HCT116 (cell line): Measurements from ENCODE around the gene COL20A1. TPM values are rescaled to one million over a fixed set of nuclear protein-coding genes. Genes with fewer than 3 reads are reported as not detected.

Experiments used
- ATAC-seq: fragments of 200-7000 bp; cut with Tn5 transposase; 2 replicates; pipeline ENCODE4 v1.9.1; 2020; ENCODE audit warnings: mild to moderate bottlenecking, moderate library complexity
- BruUV-seq: library from RNA; stranded (reverse); fragments of 400-500 nt; replicated peaks from 2 replicates; lab custom pipeline; 2021; lab: Mats Ljungman, UMichigan
- CTCF ChIA-PET: fragments of 300-600 bp; sonication (Branson Sonifier 250); formaldehyde crosslinking; loops from one replicate; lab custom pipeline; 2021; ENCODE audit warnings: antibody characterized with exemption; lab: Charles Lee
- POLR2A ChIA-PET: fragments of 300-600, 350-600 bp; sonication (Branson Sonifier 250); formaldehyde crosslinking; loops from one replicate; lab custom pipeline; 2021; ENCODE audit warnings: antibody characterized with exemption; lab: Charles Lee
- RAD21 ChIA-PET, 2 experiments: fragments of 300-600 bp; sonication (Branson Sonifier 250); formaldehyde crosslinking; loops; one replicate each; lab custom pipeline; 2023; ENCODE audit warnings: low total read pairs in 2 of 2; ENCODE audit not compliant: uncharacterized antibody in 2 of 2, unreplicated experiment in 2 of 2, low non-redundant PET in 1 of 2; lab: Charles Lee
- DNase-seq: peaks from one replicate; pipeline ENCODE4 v3.0.0-alpha.2; 2010; ENCODE audit warnings: low read depth, low spot score
- H2AFZ ChIP-seq: fragments of 200-600 bp; shearing (Covaris generic), sonication (generic); 2 replicates; pipeline ENCODE4 v1.6.1; 2017; ENCODE audit warnings: low read depth, mixed run types, mixed read lengths, antibody characterized with exemption, low read length; ENCODE audit not compliant: poor library complexity, severe bottlenecking
- H3K27ac ChIP-seq: 2 replicates; pipeline ENCODE4 v1.5.1; 2012; ENCODE audit warnings: low read depth, low read length
- H3K27me3 ChIP-seq: fragments of 200-600 bp; sonication (generic); 2 replicates; pipeline ENCODE4 v1.6.1; 2016; ENCODE audit warnings: mixed run types, low read length, mixed read lengths; ENCODE audit not compliant: insufficient read depth
- H3K36me3 ChIP-seq, 2 experiments: fragments of 200-500 bp in 1 of 2; fragments of 200-600 bp in 1 of 2; sonication (Bioruptor generic) in 1 of 2; sonication (generic) in 1 of 2; 2 replicates each; pipeline versions ENCODE4 v1.5.1 to v1.6.1; 2014 to 2016; ENCODE audit warnings: low read length in 2 of 2, inconsistent platforms in 1 of 2, mixed read lengths in 1 of 2, mixed run types in 1 of 2; ENCODE audit not compliant: insufficient read depth in 2 of 2, control insufficient read depth in 1 of 2
- H3K4me1 ChIP-seq, 2 experiments: fragments of 200-600 bp in 1 of 2; sonication (generic) in 1 of 2; 2 replicates each; pipeline versions ENCODE4 v1.5.1 to v1.6.1; 2012 to 2017; ENCODE audit warnings: low read length in 2 of 2, inconsistent platforms in 1 of 2, mild to moderate bottlenecking in 1 of 2, mixed read lengths in 1 of 2, mixed run types in 1 of 2, moderate library complexity in 1 of 2; ENCODE audit not compliant: insufficient read depth in 2 of 2, control insufficient read depth in 1 of 2
- H3K4me2 ChIP-seq: fragments of 200-600 bp; sonication (generic); 2 replicates; pipeline ENCODE4 v1.6.1; 2017; ENCODE audit warnings: mixed run types, low read length, mixed read lengths
- H3K4me3 ChIP-seq, 2 experiments: fragments of 200-600 bp in 1 of 2; sonication (generic) in 1 of 2; replicated peaks in 1 of 2; 2 replicates each; pipeline ENCODE4 v1.5.1; 2011 to 2016; ENCODE audit warnings: low read length in 2 of 2, control low read depth in 1 of 2, low read depth in 1 of 2, mild to moderate bottlenecking in 1 of 2, mixed read lengths in 1 of 2, mixed run types in 1 of 2
- H3K79me2 ChIP-seq: fragments of 200-600 bp; sonication (generic); 2 replicates; pipeline ENCODE4 v1.6.1; 2017; ENCODE audit warnings: mild to moderate bottlenecking, mixed run types, low read length, moderate library complexity, mixed read lengths; ENCODE audit not compliant: insufficient read depth
- H3K9ac ChIP-seq: fragments of 200-600 bp; sonication (generic); 2 replicates; pipeline ENCODE4 v1.6.1; 2016; ENCODE audit warnings: low read length, mixed read lengths
- H3K9me2 ChIP-seq: fragments of 200-600 bp; sonication (generic), shearing (Covaris generic); 2 replicates; pipeline ENCODE4 v1.6.1; 2017; ENCODE audit warnings: mixed run types, mild to moderate bottlenecking, moderate library complexity; ENCODE audit not compliant: insufficient read depth
- H3K9me3 ChIP-seq, 2 experiments: fragments of 200-500 bp in 1 of 2; fragments of 200-600 bp in 1 of 2; sonication (Bioruptor generic) in 1 of 2; sonication (generic) in 1 of 2; 2 replicates each; pipeline ENCODE4 v1.6.1; 2014 to 2017; ENCODE audit warnings: low read length in 2 of 2, mixed read lengths in 2 of 2, inconsistent platforms in 1 of 2, low read depth in 1 of 2, mild to moderate bottlenecking in 1 of 2, mixed run types in 1 of 2, moderate library complexity in 1 of 2; ENCODE audit not compliant: control insufficient read depth in 1 of 2, insufficient read depth in 1 of 2
- H4K20me1 ChIP-seq: fragments of 200-600 bp; sonication (generic), shearing (Covaris generic); 2 replicates; pipeline ENCODE4 v1.6.1; 2017; ENCODE audit warnings: mixed run types, mild to moderate bottlenecking, moderate library complexity; ENCODE audit not compliant: insufficient read depth
- CEBPB ChIP-seq: IDR thresholded peaks from 2 replicates; pipeline ENCODE4 v1.6.1; 2012; ENCODE audit warnings: low read depth
- EGR1 ChIP-seq: IDR thresholded peaks from 2 replicates; pipeline ENCODE4 v1.6.1; 2012; ENCODE audit warnings: low read depth
- ELF1 ChIP-seq: IDR thresholded peaks from 2 replicates; pipeline ENCODE4 v1.6.1; 2012; ENCODE audit warnings: low read depth, borderline replicate concordance
- EZH2 ChIP-seq: fragments of 200-600 bp; sonication (generic); IDR thresholded peaks from 2 replicates; pipeline ENCODE4 v1.6.1; 2017; ENCODE audit warnings: antibody characterized with exemption, mixed run types
- EZH2phosphoT487 ChIP-seq: fragments of 200-600 bp; IDR thresholded peaks from 2 replicates; pipeline ENCODE4 v1.6.1; 2018; ENCODE audit warnings: antibody characterized with exemption, borderline replicate concordance
- FOSL1 ChIP-seq: IDR thresholded peaks from 2 replicates; pipeline ENCODE4 v1.6.1; 2012; ENCODE audit warnings: low read depth
- JUND ChIP-seq: IDR thresholded peaks from 2 replicates; pipeline ENCODE4 v1.6.1; 2012
- POLR2A ChIP-seq: IDR thresholded peaks from 2 replicates; pipeline ENCODE4 v1.7.0; 2011; ENCODE audit warnings: borderline replicate concordance; ENCODE audit not compliant: insufficient read depth, insufficient read length; ENCODE audit errors: extremely low read depth
- POLR2AphosphoS5 ChIP-seq: IDR thresholded peaks from 2 replicates; pipeline ENCODE4 v1.6.1; 2011; ENCODE audit warnings: mild to moderate bottlenecking, low read depth, low read length, moderate library complexity
- RAD21 ChIP-seq: IDR thresholded peaks from 2 replicates; pipeline ENCODE4 v1.6.1; 2012; ENCODE audit warnings: low read depth, mild to moderate bottlenecking
- SIN3A ChIP-seq: IDR thresholded peaks from 2 replicates; pipeline ENCODE4 v1.6.1; 2012; ENCODE audit warnings: low read depth
- SP1 ChIP-seq: IDR thresholded peaks from 2 replicates; pipeline ENCODE4 v1.6.1; 2012; ENCODE audit warnings: low read depth
- TCF7L2 ChIP-seq: IDR thresholded peaks from 2 replicates; pipeline ENCODE4 v1.7.0; 2011; ENCODE audit warnings: borderline replicate concordance, inconsistent platforms; ENCODE audit not compliant: insufficient read depth, insufficient read length; ENCODE audit errors: extremely low read depth
- YY1 ChIP-seq: IDR thresholded peaks from 2 replicates; pipeline ENCODE4 v1.6.1; 2011; ENCODE audit warnings: low read length, low read depth, moderate library complexity, mild to moderate bottlenecking; ENCODE audit not compliant: insufficient replicate concordance; ENCODE audit errors: extremely low read depth
- ZFX ChIP-seq: fragments of 450-650 bp; IDR thresholded peaks from 2 replicates; pipeline ENCODE4 v1.6.1; 2017
- intact Hi-C: fragments of 100-400 bp; cut with micrococcal nuclease; formaldehyde crosslinking; loops from 2 replicates; pipeline ENCODE4 v1.10.0; 2022
- total RNA-seq: library from RNA; stranded (reverse); gene quantifications from one replicate; pipeline ENCODE4 v1.2.1, GENCODE V29; 2021; ENCODE audit not compliant: unreplicated experiment
- TF ChIP-seq, protein P1 (sequence below): IDR thresholded peaks from 2 replicates; pipeline ENCODE4 v1.6.1; 2012
- TF ChIP-seq, protein P2 (sequence below): IDR thresholded peaks from 2 replicates; pipeline ENCODE4 v1.6.1; 2011; ENCODE audit warnings: mild to moderate bottlenecking, low read length, moderate library complexity; ENCODE audit not compliant: insufficient replicate concordance; ENCODE audit errors: extremely low read depth
- TF ChIP-seq, protein P3 (sequence below), 3 experiments: fragments of 200-600 bp in 1 of 3; sonication (generic) in 1 of 3; IDR thresholded peaks in 2 of 3; conservative IDR thresholded peaks in 1 of 3; 2 replicates each; pipeline ENCODE4 v1.5.1; 2012 to 2017; ENCODE audit warnings: low read depth in 2 of 3, low read length in 2 of 3, antibody characterized with exemption in 1 of 3, borderline replicate concordance in 1 of 3, control low read depth in 1 of 3, mild to moderate bottlenecking in 1 of 3, mixed read lengths in 1 of 3, mixed run types in 1 of 3, moderate library complexity in 1 of 3; ENCODE audit not compliant: insufficient read depth in 1 of 3

Gene COL20A1
- total RNA-seq, 1 experiment from 2014 or later: 0.34 TPM

DNA sequence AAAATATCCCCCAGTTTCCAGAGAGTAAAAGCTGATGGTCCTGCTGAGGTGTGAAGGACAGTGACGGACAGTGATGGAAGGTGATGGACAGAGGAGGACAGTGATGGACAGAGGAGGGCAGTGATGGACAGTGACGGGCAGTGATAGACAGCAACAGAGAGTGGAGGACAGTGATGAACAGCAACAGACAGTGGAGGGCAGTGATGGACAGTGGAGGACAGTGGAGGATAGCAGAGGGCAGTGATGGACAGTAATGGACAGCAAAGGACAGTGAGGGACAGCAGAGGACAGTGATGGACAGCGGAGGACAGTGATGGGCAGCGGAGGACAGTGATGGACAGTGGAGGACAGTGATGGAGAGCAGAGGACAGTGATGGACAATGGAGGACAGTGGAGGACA, 36.0 kb upstream of the COL20A1 start:
- Histone ChIP-seq H3K4me3 (no peak overlapping the region), H3K4me1 (no peaks in the 10 kb centered on the region), H3K27ac (no peak overlapping the region), H2AFZ (no peak overlapping the region), H3K27me3 (no peaks in the 10 kb centered on the region), H3K36me3 (no peaks in the 10 kb centered on the region), H3K9ac (no peak overlapping the region), H3K4me2 (no peak overlapping the region), H3K79me2 (no peaks in the 10 kb centered on the region)
- CTCF ChIA-PET: no interaction called here
- intact Hi-C loops: no loop called here
- RAD21 ChIA-PET: no interaction called here
- no peak for DNase-seq
- POLR2A ChIA-PET: no interaction called here
- BruUV-seq: no TSS peak
- no peak for TF ChIP-seq POLR2A
- TF ChIP-seq, all 23 proteins: peak for 0
- ATAC-seq: no peak
- no peaks in the 10 kb centered on the region for H3K9me3 ChIP-seq
- H4K20me1 ChIP-seq: no peaks in the 10 kb centered on the region
- H3K9me2 ChIP-seq: no peaks in the 10 kb centered on the region

DNA sequence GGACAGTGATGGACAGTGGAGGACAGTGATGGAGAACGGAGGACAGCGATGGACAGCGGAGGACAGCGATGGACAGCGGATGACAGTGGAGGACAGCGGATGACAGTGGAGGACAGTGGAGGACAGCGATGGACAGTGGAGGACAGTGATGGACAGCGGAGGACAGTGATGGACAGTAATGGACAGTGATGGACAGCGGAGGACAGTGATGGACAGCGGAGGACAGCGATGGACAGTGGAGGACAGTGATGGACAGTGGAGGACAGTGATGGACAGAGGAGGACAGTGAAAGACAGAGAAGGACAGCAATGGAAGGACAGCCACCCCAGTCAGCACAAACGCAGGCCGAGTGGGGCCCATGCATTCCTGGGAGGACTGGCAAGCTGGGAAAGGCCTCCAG, 35.4 kb upstream of the COL20A1 start:
- Histone ChIP-seq H3K4me1 (no peaks in the 10 kb centered on the region), H3K9me2 (no peaks in the 10 kb centered on the region), H2AFZ (no peak overlapping the region), H3K79me2 (no peaks in the 10 kb centered on the region), H3K9me3 (no peaks in the 10 kb centered on the region), H3K4me3 (no peak overlapping the region), H3K9ac (no peak overlapping the region), H3K27me3 (no peaks in the 10 kb centered on the region), H3K4me2 (no peak overlapping the region), H4K20me1 (no peaks in the 10 kb centered on the region), H3K36me3 (no peaks in the 10 kb centered on the region), H3K27ac (no peak overlapping the region)
- DNase-seq (no peak), ATAC-seq (no peak)
- ChIA-PET POLR2A (no interaction called here), CTCF (no interaction called here), RAD21 (no interaction called here)
- no TSS peak for BruUV-seq
- no peak for TF ChIP-seq POLR2A
- TF ChIP-seq EGR1: no peak
- no peak for TF ChIP-seq RAD21
- no peak for TF ChIP-seq FOSL1
- TF ChIP-seq POLR2AphosphoS5: no peak
- TF ChIP-seq JUND: no peak
- TF ChIP-seq ZFX: no peak
- TF ChIP-seq EZH2phosphoT487: no peak
- no peak for TF ChIP-seq TCF7L2
- TF ChIP-seq, protein P1, sequence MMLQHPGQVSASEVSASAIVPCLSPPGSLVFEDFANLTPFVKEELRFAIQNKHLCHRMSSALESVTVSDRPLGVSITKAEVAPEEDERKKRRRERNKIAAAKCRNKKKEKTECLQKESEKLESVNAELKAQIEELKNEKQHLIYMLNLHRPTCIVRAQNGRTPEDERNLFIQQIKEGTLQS: no peak
- TF ChIP-seq YY1: no peak
- no peak for TF ChIP-seq ELF1
- no peak for TF ChIP-seq SP1
- no peak for TF ChIP-seq CEBPB
- TF ChIP-seq, protein P2, sequence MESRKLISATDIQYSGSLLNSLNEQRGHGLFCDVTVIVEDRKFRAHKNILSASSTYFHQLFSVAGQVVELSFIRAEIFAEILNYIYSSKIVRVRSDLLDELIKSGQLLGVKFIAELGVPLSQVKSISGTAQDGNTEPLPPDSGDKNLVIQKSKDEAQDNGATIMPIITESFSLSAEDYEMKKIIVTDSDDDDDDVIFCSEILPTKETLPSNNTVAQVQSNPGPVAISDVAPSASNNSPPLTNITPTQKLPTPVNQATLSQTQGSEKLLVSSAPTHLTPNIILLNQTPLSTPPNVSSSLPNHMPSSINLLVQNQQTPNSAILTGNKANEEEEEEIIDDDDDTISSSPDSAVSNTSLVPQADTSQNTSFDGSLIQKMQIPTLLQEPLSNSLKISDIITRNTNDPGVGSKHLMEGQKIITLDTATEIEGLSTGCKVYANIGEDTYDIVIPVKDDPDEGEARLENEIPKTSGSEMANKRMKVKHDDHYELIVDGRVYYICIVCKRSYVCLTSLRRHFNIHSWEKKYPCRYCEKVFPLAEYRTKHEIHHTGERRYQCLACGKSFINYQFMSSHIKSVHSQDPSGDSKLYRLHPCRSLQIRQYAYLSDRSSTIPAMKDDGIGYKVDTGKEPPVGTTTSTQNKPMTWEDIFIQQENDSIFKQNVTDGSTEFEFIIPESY: no peak
- no peak for TF ChIP-seq SIN3A
- TF ChIP-seq, protein P3, sequence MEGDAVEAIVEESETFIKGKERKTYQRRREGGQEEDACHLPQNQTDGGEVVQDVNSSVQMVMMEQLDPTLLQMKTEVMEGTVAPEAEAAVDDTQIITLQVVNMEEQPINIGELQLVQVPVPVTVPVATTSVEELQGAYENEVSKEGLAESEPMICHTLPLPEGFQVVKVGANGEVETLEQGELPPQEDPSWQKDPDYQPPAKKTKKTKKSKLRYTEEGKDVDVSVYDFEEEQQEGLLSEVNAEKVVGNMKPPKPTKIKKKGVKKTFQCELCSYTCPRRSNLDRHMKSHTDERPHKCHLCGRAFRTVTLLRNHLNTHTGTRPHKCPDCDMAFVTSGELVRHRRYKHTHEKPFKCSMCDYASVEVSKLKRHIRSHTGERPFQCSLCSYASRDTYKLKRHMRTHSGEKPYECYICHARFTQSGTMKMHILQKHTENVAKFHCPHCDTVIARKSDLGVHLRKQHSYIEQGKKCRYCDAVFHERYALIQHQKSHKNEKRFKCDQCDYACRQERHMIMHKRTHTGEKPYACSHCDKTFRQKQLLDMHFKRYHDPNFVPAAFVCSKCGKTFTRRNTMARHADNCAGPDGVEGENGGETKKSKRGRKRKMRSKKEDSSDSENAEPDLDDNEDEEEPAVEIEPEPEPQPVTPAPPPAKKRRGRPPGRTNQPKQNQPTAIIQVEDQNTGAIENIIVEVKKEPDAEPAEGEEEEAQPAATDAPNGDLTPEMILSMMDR (IDR thresholded peaks at IDR 0.05 in 2 of 3, conservative IDR thresholded peaks at IDR 0.05 in 1 of 3; ENCODE audit: borderline replicate concordance in 1 of 3, insufficient read depth in 1 of 3, low read depth in 2 of 3, low read length in 2 of 3): no peak
- no peak for TF ChIP-seq EZH2
- intact Hi-C loops: no loop called here
